UCSD-AML1 (cell line): Measurements from ENCODE around the gene GRIA2.

Experiments
- DNase-seq: peaks from one replicate; lab custom pipeline; 2025; ENCODE audit not compliant: unreplicated experiment; lab: John Stamatoyannopoulos, UW

Gene GRIA2

GRCh38 chr4:157363360-157363759, 142.8 kb downstream of the GRIA2 start:
- DNase-seq = no peak

GRCh38 chr4:157372154-157372553, 151.6 kb downstream of the GRIA2 start:
- DNase-seq = no peak

- no peak for DNase-seq
These were observed 152.0 kb downstream of the GRIA2 start for GRCh38 chr4:157372567-157372966.

GRCh38 chr4:157389741-157390140, 169.2 kb downstream of the GRIA2 start:
- no peak for DNase-seq

GRCh38 chr4:157405070-157405469, 184.5 kb downstream of the GRIA2 start:
- no peak for DNase-seq
